Mononuclear cell (primary cell): ENCODE results near the gene DGCR6L. TPM values are rescaled to one million over a fixed set of nuclear protein-coding genes. Genes with fewer than 3 reads are reported as not detected.
"Not testable (repeated sequence)": the region's sequence is repeated elsewhere in the genome, so short reads cannot be mapped to it uniquely, and the experiment has no call there.

ENCODE experiments used
- H3K27me3 ChIP-seq: 2 replicates; pipeline ENCODE4 v1.6.0; 2011; ENCODE audit warnings: low read length, control low read depth; ENCODE audit not compliant: insufficient read depth
- H3K4me1 ChIP-seq: 2 replicates; pipeline ENCODE4 v1.5.1; 2011; ENCODE audit warnings: mild to moderate bottlenecking, low read length, control low read depth; ENCODE audit not compliant: insufficient read depth
- H3K4me3 ChIP-seq: 2 replicates; pipeline ENCODE4 v1.5.1; 2011; ENCODE audit warnings: mild to moderate bottlenecking, low read length, moderate library complexity
- H3K9me3 ChIP-seq: 2 replicates; pipeline ENCODE4 v1.5.1; 2011; ENCODE audit warnings: low read depth, mild to moderate bottlenecking, control low read depth, low read length
- total RNA-seq: library from RNA; depleted of rRNA; stranded (reverse); fragments of >200 nt; gene quantifications from one replicate; pipeline ENCODE4 v1.2.3, GENCODE V29; 2012

Gene DGCR6L
- total RNA-seq, 1 donor = 40.6 TPM

DNA sequence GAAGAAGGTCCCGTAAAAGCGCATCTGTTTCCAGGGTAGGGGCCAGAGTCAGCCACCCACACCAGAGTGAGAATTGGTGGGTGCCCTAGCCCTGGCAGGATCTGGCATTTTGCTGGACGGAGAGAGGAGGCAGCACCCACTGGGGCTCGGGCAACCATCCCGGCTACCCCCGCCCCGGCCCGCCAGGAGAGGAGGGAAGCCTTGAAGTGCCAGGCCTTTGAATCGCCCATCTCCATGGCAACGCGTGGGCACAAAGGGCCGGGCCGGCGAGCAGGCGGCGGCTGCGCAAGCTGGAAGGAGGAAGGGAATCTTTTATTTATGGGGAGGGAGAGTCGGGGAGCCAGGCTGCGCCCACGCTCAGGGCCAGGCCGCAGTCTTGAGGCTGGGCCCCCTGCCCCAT lies 39.7 kb downstream of the DGCR6L start:
- not testable (repeated sequence) for H3K4me1 ChIP-seq, H3K9me3 ChIP-seq, H3K27me3 ChIP-seq, H3K4me3 ChIP-seq

DNA sequence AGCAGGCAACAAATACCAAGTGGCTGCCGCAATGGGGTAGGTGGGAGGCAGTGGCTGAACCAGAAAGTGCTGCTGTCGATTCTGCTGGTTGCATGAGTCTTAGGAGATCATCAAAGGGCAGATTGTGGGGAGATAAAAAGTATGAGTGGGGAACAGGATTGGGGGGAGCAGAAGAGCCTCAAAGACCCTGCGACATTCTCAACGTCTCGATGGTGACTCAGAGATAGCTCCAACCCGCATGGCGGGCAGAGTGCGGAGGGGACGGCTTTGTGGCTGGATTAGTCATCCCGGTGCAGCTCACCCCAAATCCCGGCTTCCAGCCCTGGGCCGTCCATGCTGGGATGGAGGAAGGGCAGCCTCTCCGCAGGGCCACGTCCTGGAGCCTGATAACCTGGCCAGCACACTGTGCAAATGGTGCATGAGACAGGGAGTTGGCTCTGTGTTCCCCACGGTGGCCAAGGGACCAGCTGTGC lies 40.2 kb downstream of the DGCR6L start:
- no peaks in the 10 kb centered on the region for H3K9me3 ChIP-seq
- no peak overlapping the region for H3K4me3 ChIP-seq
- H3K27me3 ChIP-seq = no peaks in the 10 kb centered on the region
- H3K4me1 ChIP-seq = no peaks in the 10 kb centered on the region

DNA sequence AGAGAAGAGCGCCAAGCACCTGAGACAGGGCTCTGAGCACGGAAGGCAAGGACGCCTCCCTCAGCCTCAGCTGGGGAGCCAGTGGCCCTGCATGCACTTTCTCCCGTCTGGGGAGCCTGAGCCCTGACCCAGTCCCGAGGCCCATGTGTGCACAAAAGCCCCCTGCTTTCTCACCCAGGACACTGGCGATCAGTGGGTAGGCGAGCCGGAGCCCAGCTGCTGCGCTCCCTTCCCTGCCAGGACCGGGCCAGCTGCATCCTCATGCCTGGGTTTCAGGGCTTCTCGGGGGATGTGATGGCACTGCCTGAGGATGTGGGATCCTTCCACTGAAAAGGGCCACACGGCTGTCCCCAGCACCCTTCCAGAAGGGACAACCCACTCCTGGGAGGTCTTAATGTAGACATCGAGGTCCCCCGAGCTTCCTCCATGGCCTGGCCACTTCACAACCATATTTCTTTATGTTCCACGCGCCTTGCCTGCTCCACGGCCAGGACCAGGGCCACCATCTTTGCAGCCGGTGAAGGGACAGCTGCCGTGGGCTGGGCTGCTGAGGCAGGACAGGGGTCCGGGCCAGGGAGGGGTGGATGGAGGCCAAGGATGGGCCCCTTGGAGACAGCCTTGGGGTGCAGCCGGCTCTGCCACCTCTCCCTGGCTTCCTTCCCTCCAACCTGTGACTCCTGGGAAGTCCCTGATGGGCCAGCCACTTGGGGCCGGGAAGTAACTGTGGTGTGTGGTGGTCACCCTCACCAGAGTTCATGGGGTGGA lies 41.0 kb downstream of the DGCR6L start:
- not testable (repeated sequence) for H3K4me3 ChIP-seq, H3K9me3 ChIP-seq, H3K4me1 ChIP-seq, H3K27me3 ChIP-seq

DNA sequence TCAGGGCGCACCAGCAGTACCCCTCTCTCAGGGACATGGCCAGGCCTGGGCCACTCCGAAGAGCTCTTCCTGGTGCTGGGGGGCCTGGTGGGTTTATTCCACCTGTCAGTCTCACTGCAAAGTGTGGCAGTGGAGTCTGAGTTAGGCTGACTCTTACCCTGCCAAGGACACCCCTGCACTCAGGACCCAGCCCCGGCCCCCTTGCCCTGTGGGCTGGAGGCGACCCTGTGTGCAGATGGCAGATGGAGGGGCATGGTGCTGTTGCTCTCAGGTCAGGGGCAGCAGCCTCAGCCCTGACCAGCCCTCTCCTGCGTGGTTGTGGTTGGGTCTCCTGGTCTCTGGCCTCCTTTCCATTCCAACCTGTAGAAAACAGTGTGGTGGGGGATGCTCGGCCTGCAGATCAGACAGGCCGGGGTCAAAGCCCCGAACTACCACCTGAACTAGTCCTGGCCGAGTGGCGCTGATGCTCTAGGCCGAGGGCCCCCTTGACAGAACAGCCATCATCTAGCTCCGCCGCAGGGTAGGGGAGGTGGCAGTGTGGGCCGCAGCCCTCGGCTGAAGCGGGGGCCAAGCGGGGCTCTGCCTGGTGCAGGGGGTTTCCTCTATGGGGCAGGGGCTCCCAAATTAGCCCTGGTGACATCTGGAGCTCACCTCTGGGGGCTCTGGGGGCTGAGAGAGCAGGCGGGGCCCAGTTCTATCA lies 41.8 kb downstream of the DGCR6L start:
- H3K4me1 ChIP-seq, H3K27me3 ChIP-seq, H3K9me3 ChIP-seq, H3K4me3 ChIP-seq: not testable (repeated sequence)

DNA sequence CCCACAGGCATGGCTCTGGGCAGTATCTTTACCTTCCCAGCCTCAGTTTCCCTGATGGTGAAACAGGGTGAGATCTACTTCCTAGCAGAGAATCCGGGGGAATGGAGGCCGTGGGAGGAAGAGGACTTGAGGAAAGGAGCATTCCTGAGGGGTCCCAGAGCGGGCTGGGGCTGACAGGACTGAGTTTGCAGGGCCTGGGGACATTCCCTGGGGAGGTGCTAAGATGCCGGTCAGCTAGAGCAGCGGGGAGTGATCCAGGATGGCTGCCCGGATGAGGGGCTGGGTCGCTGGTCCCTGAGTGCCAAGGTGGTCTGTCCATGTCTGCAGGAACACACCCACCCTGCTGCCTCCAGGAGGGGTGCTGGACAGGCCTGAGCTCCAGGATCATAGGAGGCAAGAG lies 43.4 kb downstream of the DGCR6L start:
- H3K9me3 ChIP-seq = no peaks in the 10 kb centered on the region
- no peaks in the 10 kb centered on the region for H3K27me3 ChIP-seq
- H3K4me3 ChIP-seq = no peak overlapping the region
- no peaks in the 10 kb centered on the region for H3K4me1 ChIP-seq

DNA sequence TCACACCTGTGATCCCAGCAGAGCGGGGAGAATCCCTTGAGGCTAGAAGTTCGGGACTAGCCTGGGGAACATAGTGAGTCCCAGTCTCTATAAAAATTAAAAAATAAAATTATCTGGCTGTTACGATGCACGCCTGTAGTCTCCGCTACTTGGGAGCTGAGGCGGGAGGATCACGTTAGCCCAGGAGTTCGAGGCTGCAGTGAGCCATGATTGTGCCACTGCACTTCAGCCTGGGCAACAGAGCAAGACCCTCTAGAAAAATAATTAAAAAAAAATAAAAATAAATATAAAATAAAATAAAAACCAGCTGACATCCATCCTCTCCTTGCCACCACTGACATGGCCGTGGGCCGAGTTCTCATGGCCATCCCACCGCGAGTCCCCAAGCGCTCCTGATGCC lies 44.0 kb downstream of the DGCR6L start:
- Histone ChIP-seq H3K9me3 (no peaks in the 10 kb centered on the region), H3K4me3 (no peak overlapping the region), H3K27me3 (no peaks in the 10 kb centered on the region), H3K4me1 (no peaks in the 10 kb centered on the region)

DNA sequence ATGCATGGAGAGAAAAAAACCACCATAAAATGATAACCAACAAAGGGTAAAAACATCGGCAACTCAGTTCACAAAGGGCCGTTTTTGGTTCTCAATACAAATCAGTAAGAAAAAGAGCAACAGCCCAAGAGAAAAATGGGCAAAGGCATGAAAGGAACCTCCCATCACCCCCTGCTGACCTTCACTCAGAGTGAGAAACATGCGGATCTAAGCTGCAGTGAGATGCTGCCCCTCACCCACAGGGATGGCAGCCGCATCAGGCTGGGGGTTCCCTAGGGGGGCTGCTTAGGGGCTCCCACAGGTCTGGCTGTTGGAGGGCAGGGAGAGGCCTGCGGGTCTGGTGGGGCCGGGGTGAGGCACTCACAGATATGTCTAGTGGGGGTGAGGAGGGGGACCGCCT lies 44.5 kb downstream of the DGCR6L start:
- not testable (repeated sequence) for H3K4me1 ChIP-seq, H3K9me3 ChIP-seq, H3K27me3 ChIP-seq, H3K4me3 ChIP-seq

DNA sequence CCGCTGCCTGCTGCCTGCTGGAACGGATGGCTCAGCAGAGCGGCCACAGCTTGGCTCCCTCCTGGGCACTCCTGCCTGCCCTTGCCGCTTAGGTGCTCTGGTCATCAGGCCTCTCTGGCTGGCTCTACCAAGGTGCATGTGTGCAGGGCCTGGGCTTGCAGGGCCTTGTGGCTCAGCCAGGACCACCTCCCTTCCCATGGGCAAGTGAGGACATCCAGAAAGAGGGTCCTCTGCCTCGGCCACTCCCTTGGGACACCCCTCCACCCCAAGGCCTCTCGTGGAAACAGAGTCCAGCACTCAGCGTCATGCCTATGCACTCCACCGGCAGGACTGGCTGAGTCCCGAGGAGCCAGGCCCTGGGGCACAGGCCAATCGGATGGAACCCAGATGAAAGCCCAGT lies 45.5 kb downstream of the DGCR6L start:
- not testable (repeated sequence) for H3K4me3 ChIP-seq, H3K4me1 ChIP-seq, H3K27me3 ChIP-seq, H3K9me3 ChIP-seq

DNA sequence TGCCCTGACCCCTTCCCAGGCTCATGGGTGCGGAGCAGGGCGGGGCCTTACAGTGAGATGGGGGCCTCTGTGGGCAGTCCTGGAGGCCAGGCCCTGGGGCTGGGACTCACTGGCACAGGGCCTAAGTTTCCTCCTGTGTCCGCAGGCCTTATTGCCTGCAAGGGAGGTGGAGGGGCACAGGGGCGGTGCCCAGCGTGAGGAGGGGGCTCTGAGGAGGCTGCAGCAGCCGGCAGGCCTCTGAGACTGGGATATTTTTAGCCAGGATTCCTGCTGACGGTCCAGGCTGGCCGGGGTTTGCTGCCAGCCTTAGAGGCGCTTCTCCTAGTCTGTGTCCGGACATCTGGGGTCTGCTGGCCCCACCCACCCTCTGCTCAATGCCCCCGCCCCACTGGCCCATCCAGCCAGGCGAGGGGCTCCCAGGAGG lies 46.1 kb downstream of the DGCR6L start:
- no peaks in the 10 kb centered on the region for H3K27me3 ChIP-seq
- no peaks in the 10 kb centered on the region for H3K4me1 ChIP-seq
- H3K4me3 ChIP-seq = no peak overlapping the region
- H3K9me3 ChIP-seq = no peaks in the 10 kb centered on the region

DNA sequence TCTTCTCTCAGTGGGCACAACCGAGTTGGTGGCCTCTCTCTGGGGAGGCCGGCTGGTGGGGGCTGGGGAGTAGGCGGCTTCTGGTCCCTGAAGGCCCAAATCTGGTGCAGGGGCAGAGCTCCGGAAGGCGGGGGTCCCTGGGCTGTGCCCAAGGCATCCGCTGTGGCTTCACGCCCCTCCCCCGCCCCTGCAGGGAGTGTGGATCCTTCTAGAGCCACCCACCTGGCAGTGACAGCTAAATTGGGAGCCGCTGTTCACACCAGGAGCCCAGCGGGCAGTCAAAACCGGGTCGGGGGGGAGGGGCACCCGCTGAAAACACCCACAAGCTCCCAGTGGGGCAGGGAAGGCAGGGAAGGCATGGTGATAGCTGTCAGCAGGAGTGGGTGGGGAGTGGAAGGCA lies 47.2 kb downstream of the DGCR6L start:
- Histone ChIP-seq H3K4me3 (no peak overlapping the region), H3K27me3 (no peaks in the 10 kb centered on the region), H3K9me3 (no peaks in the 10 kb centered on the region), H3K4me1 (peaks cover 4% of the 10 kb centered on the region)

DNA sequence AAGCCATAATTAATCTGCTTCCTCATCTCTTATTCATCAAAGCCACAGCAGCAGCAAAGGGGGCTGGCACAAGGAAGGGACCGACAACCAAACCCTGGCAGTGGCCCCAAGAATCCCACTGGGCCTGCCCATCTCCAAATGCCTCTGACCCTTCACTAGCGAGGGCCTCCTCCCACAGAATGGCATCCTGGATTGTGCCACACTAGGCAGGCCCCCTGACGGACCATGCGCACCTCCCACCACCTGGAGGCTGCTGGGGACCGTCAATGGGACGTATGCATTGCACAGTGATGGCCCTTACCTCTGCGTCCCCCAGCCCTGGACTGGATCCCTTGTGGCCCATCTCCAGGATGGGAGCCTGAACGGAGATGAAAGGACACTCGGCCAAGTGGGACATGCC lies 47.7 kb downstream of the DGCR6L start:
- H3K4me3 ChIP-seq = no peak overlapping the region
- peaks cover 9% of the 10 kb centered on the region for H3K4me1 ChIP-seq
- H3K9me3 ChIP-seq = no peaks in the 10 kb centered on the region
- H3K27me3 ChIP-seq = no peaks in the 10 kb centered on the region

DNA sequence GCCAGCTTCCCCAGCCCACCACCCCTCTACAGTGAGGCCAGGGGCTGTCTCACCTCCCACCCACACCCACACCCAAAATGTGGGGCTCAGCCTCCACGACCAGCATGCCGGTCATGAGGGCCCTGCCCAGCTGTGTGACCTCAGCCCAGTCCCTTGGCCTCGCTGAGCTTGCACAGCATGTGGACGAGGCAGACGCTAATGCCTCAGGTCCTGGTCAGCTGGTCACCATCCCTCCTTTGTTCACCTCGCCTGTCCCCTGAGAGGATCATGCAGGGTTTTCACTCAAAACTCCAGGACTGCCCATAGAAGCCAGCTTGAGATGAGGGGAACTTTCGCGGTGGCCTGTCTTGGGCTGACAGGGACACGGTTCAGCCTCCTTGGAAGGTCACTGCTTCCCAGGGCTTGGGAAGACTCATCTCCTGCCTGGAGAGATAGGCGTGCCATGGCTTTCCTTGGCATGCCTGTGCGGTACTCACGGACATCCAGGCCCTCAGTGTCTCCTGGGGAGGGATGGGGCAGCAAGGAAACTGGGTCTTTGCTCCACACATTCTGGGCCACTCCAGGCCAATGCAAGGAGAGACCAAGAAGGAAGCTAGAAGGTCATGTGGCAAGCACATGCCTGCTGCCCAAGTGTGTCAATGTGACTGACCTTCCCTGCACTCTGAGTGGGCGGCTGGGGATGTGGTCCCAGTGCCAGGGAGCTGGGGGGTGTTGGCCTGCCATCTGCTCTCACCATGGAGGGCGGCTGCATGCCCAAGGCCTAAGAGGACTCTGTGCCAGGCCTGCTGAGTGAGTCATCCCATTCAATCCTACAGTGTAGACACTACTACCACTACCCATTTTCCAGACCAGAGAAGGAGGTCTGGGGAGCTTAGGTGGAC lies 48.5 kb downstream of the DGCR6L start:
- no peaks in the 10 kb centered on the region for H3K27me3 ChIP-seq
- no peak overlapping the region for H3K4me3 ChIP-seq
- H3K4me1 ChIP-seq = peaks cover 11% of the 10 kb centered on the region
- H3K9me3 ChIP-seq = no peaks in the 10 kb centered on the region

DNA sequence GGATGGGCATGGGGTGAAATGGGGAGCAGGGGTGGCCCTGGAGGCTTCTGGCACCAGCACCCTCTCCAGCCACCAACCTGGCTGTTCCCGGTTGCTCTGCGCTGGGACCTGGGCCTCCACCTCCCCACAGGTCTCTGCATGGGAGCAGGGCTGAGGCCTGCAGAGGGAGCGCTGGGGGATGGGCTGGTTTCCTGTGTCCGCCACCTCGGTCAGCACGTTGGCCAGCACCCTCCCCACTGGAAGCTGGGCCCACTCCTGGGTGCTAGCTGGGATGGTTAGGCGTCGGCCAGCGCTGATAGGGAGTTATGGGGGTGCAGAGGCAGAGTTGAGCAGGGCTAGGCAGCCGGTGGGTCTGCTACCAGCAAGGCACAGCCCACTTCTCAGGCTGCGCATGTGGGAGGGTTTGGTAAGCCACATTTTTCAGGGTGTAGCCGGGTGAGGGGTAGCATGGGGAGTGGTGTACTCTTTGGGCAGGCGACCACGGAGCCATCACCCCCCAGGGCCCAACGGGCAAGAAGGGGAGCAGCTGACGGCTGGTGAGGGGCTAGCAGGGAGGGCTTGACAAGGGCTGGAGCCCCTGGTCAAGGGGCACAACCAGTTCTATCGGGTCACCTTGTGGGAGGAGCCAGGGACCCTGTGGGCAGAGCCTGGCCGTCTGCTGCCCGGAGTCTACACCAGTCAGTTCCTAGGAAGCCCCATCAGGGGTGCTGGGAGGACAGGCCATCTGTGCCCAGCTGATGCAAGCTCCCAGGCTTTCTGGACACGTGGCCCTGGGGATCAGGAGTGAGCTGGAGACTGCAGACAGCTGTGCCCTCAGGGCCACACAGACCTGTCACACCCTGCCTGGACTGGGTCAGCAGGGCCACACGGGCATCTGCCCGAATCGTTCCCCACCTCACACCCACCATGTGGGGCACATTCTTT lies 49.4 kb downstream of the DGCR6L start:
- peaks cover 11% of the 10 kb centered on the region for H3K4me1 ChIP-seq
- not testable (repeated sequence) for H3K4me3 ChIP-seq, H3K9me3 ChIP-seq, H3K27me3 ChIP-seq

DNA sequence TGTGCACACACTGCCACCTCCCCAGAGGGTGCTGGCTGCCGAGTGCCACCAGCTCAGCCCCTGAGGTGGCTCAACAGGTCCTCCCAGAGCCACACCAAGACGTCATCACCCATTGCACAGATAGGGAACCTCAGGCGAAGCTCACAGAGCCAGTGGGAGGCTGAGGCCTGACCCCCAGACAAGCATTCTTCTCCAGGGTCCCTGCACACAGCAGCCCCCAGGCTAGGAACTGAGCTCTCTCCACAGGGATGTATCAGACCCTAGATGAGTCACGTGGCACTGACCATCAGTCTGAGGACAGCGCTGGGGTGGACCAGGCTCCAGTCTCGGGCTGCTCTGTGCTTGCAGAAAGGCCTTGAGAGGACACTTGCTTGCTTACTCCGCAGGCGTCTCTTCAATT lies 50.2 kb downstream of the DGCR6L start:
- not testable (repeated sequence) for H3K9me3 ChIP-seq

More for the DNA sequence above, 50.2 kb downstream of the DGCR6L start:
- peaks cover 11% of the 10 kb centered on the region for H3K4me1 ChIP-seq
- not testable (repeated sequence) for H3K4me3 ChIP-seq, H3K27me3 ChIP-seq
